Neutrophil (primary cell): ENCODE measurements around the gene UPK1B.

Source experiments
- H3K27ac ChIP-seq: fragments of 200-600 bp; sonication (generic); 2 replicates; pipeline ENCODE4 v1.5.1; 2016; ENCODE audit warnings: mild to moderate bottlenecking, moderate library complexity
- H3K27me3 ChIP-seq: fragments of 200-600 bp; sonication (generic); 2 replicates; pipeline ENCODE4 v1.6.0; 2016; ENCODE audit warnings: mild to moderate bottlenecking
- H3K36me3 ChIP-seq: fragments of 200-600 bp; sonication (generic); 2 replicates; pipeline ENCODE4 v1.5.1; 2017
- H3K4me1 ChIP-seq, 2 experiments: fragments of 200-600 bp in 1 of 2; sonication (generic) in 1 of 2; 1 replicate in 1 of 2; 2 replicates in 1 of 2; pipeline versions ENCODE4 v1.5.1 to v1.6.1; 2013 to 2016; ENCODE audit warnings: low read depth in 1 of 2, low read length in 1 of 2, mild to moderate bottlenecking in 1 of 2, moderate library complexity in 1 of 2; ENCODE audit not compliant: control insufficient read depth in 1 of 2, insufficient read depth in 1 of 2
- H3K4me3 ChIP-seq, 2 experiments: fragments of 200-600 bp in 1 of 2; sonication (generic) in 1 of 2; 1 replicate in 1 of 2; 2 replicates in 1 of 2; pipeline ENCODE4 v1.5.1; 2013 to 2016; ENCODE audit warnings: low read depth in 1 of 2, low read length in 1 of 2, mild to moderate bottlenecking in 1 of 2, moderate library complexity in 1 of 2
- H3K9me3 ChIP-seq: fragments of 200-600 bp; sonication (generic); 2 replicates; pipeline ENCODE4 v1.5.1; 2016
- TF ChIP-seq, protein P1 (sequence below): fragments of 200-600 bp; sonication (generic); IDR thresholded peaks from 2 replicates; pipeline ENCODE4 v1.5.1; 2016; ENCODE audit warnings: antibody characterized with exemption

UPK1B gene

DNA sequence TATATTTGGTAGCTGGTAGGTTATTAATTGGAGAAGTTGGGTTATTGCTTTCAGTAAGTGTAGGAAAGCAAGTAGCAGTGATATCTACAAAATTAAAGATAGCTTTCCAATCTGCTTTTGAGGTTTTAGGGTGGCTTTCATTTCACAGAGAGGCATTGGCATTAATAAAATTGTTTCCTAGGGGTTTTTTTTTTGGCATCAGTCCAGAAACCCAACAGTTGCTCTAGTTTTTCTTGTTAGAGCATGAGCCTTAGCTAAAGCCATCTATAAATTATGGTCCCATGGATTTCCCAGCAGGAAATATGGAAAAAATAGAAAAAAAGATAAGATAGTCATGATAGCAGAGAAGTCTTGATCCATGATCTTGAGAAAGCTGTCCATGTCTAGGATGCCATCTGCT, 70.3 kb downstream of the UPK1B start:
- no peak overlapping the region for H3K27ac ChIP-seq
- H3K4me1 ChIP-seq: peaks cover 23 to 25% of the 10 kb centered on the region in 2 experiments
- no peaks in the 10 kb centered on the region for H3K9me3 ChIP-seq
- H3K4me3 ChIP-seq: no peak overlapping the region
- H3K36me3 ChIP-seq: no peaks in the 10 kb centered on the region
- H3K27me3 ChIP-seq: no peaks in the 10 kb centered on the region
- TF ChIP-seq, protein P1, sequence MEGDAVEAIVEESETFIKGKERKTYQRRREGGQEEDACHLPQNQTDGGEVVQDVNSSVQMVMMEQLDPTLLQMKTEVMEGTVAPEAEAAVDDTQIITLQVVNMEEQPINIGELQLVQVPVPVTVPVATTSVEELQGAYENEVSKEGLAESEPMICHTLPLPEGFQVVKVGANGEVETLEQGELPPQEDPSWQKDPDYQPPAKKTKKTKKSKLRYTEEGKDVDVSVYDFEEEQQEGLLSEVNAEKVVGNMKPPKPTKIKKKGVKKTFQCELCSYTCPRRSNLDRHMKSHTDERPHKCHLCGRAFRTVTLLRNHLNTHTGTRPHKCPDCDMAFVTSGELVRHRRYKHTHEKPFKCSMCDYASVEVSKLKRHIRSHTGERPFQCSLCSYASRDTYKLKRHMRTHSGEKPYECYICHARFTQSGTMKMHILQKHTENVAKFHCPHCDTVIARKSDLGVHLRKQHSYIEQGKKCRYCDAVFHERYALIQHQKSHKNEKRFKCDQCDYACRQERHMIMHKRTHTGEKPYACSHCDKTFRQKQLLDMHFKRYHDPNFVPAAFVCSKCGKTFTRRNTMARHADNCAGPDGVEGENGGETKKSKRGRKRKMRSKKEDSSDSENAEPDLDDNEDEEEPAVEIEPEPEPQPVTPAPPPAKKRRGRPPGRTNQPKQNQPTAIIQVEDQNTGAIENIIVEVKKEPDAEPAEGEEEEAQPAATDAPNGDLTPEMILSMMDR: no peak

DNA sequence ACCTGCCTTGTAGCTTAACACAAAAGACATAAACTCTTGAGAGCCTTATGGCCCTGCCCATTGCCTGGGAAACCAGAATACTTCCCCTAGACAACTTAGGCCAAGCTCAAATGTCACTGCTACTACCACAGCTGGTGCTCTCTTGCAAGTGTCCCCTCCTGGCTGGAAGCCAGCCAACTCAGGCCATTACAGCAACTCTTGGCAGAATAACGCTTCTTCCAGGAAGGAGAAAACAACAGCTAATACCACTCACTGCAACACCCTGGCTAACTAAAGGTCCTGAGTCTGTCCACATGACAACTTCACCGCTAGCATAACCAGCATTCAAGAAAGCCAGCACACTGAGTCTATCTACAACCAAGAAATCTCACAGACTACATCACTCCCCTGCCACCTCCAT, 72.4 kb downstream of the UPK1B start:
- Histone ChIP-seq H3K27me3 (no peaks in the 10 kb centered on the region), H3K4me3 (no peak overlapping the region), H3K27ac (no peak overlapping the region), H3K36me3 (no peaks in the 10 kb centered on the region), H3K4me1 (peaks cover 7 to 9% of the 10 kb centered on the region in 2 experiments), H3K9me3 (no peaks in the 10 kb centered on the region)
- TF ChIP-seq, protein P1: no peak
